Esophagus muscularis mucosa (tissue), 4 donors: ENCODE measurements around the gene TBCD. TPM values are rescaled to one million over a fixed set of nuclear protein-coding genes. Genes with fewer than 3 reads are reported as not detected.

Experiments
- DNase-seq: peaks from one replicate; pipeline ENCODE4 v3.0.0-alpha.2; 2017; ENCODE audit errors: extremely low spot score
- H3K27ac ChIP-seq, 4 donors: fragments of 200-600 bp; sonication (generic); replicated peaks in 1 of 4; 1 replicate in 3 of 4; 2 replicates in 1 of 4; pipeline ENCODE4 v1.5.1; 2016 to 2019; ENCODE audit warnings: mild to moderate bottlenecking in 1 of 4
- H3K27me3 ChIP-seq, 4 donors: fragments of 200-600 bp; sonication (generic); one replicate each; pipeline versions ENCODE4 v1.5.1 to v1.6.0; 2016 to 2019
- H3K36me3 ChIP-seq, 4 donors: fragments of 200-600 bp; sonication (generic); one replicate each; pipeline ENCODE4 v1.5.1; 2016 to 2019
- H3K4me1 ChIP-seq, 4 donors: fragments of 200-600 bp; sonication (generic); one replicate each; pipeline ENCODE4 v1.5.1; 2016 to 2019
- H3K4me3 ChIP-seq, 4 donors: fragments of 200-600 bp; sonication (generic); 1 replicate in 2 of 4; 2 replicates in 2 of 4; pipeline ENCODE4 v1.5.1; 2016 to 2019; ENCODE audit warnings: mild to moderate bottlenecking in 4 of 4, moderate library complexity in 1 of 4
- H3K9me3 ChIP-seq, 4 donors: fragments of 200-600 bp; sonication (generic); 1 replicate in 3 of 4; 2 replicates in 1 of 4; pipeline ENCODE4 v1.5.1; 2016 to 2019
- CTCF ChIP-seq, 3 experiments: fragments of 200-600 bp in 2 of 3; fragments of 450-650 bp in 1 of 3; sonication (generic) in 2 of 3; IDR thresholded peaks; one replicate each; pipeline ENCODE4 v1.5.1; 2017 to 2019; ENCODE audit warnings: antibody characterized with exemption in 3 of 3, mild to moderate bottlenecking in 2 of 3, moderate library complexity in 1 of 3
- EP300 ChIP-seq: sonication (generic); formaldehyde crosslinking; IDR thresholded peaks from one replicate; pipeline ENCODE4 v1.6.1; 2017; ENCODE audit warnings: antibody characterized with exemption
- POLR2A ChIP-seq: fragments of 450-650 bp; IDR thresholded peaks from one replicate; pipeline ENCODE4 v1.6.1; 2017; ENCODE audit warnings: antibody characterized with exemption, moderate library complexity, mild to moderate bottlenecking, low read depth
- POLR2AphosphoS5 ChIP-seq, 2 donors: sonication (generic); formaldehyde crosslinking; IDR thresholded peaks; one replicate each; pipeline ENCODE4 v1.6.1; 2017; ENCODE audit warnings: antibody characterized with exemption in 2 of 2
- WGBS: methylation state at CpG from one replicate; pipeline ENCODE4 v1.1.5; 2018; 5-methylcytosine and 5-hydroxymethylcytosine counted together
- intact Hi-C: fragments of 100-400 bp; cut with DNase I; formaldehyde crosslinking; loops from one replicate; pipeline ENCODE4 v1.15.1; 2023
- total RNA-seq, 4 donors: library from RNA; depleted of rRNA; stranded (reverse); fragments of >200 nt; gene quantifications; one replicate each; pipeline versions ENCODE4 v1.1.0 to v1.2.1, GENCODE V29; 2016

TBCD gene
- total RNA-seq, 4 donors from 2014 or later: 38.1 to 56.7 (median 53.6) TPM

GRCh38 chr17:82920150-82920549 is 168.3 kb downstream of the TBCD start:
- H3K4me3 ChIP-seq: no peak overlapping the region
- 93% methylated on average over 11 of the region's 15 CpGs for WGBS
- TF ChIP-seq EP300 (no peak), CTCF (IDR thresholded peaks at IDR 0.05) (no peak), POLR2A (no peak), POLR2AphosphoS5 (IDR thresholded peaks at IDR 0.05) (no peak)
- intact Hi-C loops: no loop called here
- no peak for DNase-seq
- H3K4me1 ChIP-seq: no peaks in the 10 kb centered on the region
- H3K27me3 ChIP-seq: no peaks in the 10 kb centered on the region
- no peak overlapping the region for H3K27ac ChIP-seq
- H3K9me3 ChIP-seq: no peaks in the 10 kb centered on the region
- H3K36me3 ChIP-seq: peaks cover 11 to 63% (median 53%) of the 10 kb centered on the region in 4 donors

GRCh38 chr17:82920715-82921114 is 168.8 kb downstream of the TBCD start:
- intact Hi-C loops: no loop called here
- no peaks in the 10 kb centered on the region for H3K9me3 ChIP-seq
- TF ChIP-seq EP300 (no peak), POLR2A (no peak), POLR2AphosphoS5 (IDR thresholded peaks at IDR 0.05) (no peak), CTCF (IDR thresholded peaks at IDR 0.05) (no peak)
- no peak overlapping the region for H3K27ac ChIP-seq
- H3K4me1 ChIP-seq: no peaks in the 10 kb centered on the region
- H3K36me3 ChIP-seq: peaks cover 10 to 63% (median 54%) of the 10 kb centered on the region in 4 donors
- H3K4me3 ChIP-seq: no peak overlapping the region
- H3K27me3 ChIP-seq: no peaks in the 10 kb centered on the region
- WGBS: 89% methylated on average over 16 of the region's 16 CpGs
- DNase-seq: no peak

- no peak for DNase-seq
- Histone ChIP-seq H3K9me3 (no peaks in the 10 kb centered on the region), H3K27me3 (no peaks in the 10 kb centered on the region), H3K27ac (no peak overlapping the region), H3K4me3 (no peak overlapping the region), H3K4me1 (no peaks in the 10 kb centered on the region), H3K36me3 (peaks cover 12 to 69% (median 59%) of the 10 kb centered on the region in 4 donors)
- intact Hi-C loops: no loop called here
- WGBS: 90% methylated on average over 13 of the region's 13 CpGs
- TF ChIP-seq POLR2A (no peak), POLR2AphosphoS5 (IDR thresholded peaks at IDR 0.05) (no peak), EP300 (no peak), CTCF (IDR thresholded peaks at IDR 0.05) (no peak)
Observed at GRCh38 chr17:82921426-82921825, 169.6 kb downstream of the TBCD start.

GRCh38 chr17:82922646-82923045 is 170.8 kb downstream of the TBCD start:
- Histone ChIP-seq H3K4me3 (no peak overlapping the region), H3K9me3 (no peaks in the 10 kb centered on the region), H3K4me1 (no peaks in the 10 kb centered on the region), H3K27ac (no peak overlapping the region), H3K27me3 (no peaks in the 10 kb centered on the region), H3K36me3 (peaks cover 25 to 81% (median 71%) of the 10 kb centered on the region in 4 donors)
- no peak for TF ChIP-seq POLR2A
- TF ChIP-seq CTCF (IDR thresholded peaks at IDR 0.05): no peak
- no peak for TF ChIP-seq POLR2AphosphoS5 (IDR thresholded peaks at IDR 0.05)
- no peak for TF ChIP-seq EP300
- DNase-seq: no peak
- 98% methylated on average over 10 of the region's 19 CpGs for WGBS
- intact Hi-C loops: no loop called here
